Activated naive CD8-positive, alpha-beta T cell treated with anti-CD3 and anti-CD28 coated beads, Interleukin-2, amount 50 U/mL, for 24 hours (primary cell): ENCODE data around the gene OTOP3.
A peak's percentile ranks its signal among the peaks of the same experiment; 100 is the strongest.
"Not testable (repeated sequence)": the region's sequence is repeated elsewhere in the genome, so short reads cannot be mapped to it uniquely, and the experiment has no call there.

Experiments
- ATAC-seq: fragments of 150-1000 bp; cut with Tn5 transposase; one replicate; pipeline ENCODE4 v1.10.0; 2021
- DNase-seq: peaks from one replicate; pipeline ENCODE4 v3.0.0; 2021
- H3K27ac Mint-ChIP-seq: one replicate; pipeline ENCODE4 v1.8.0; 2021; ENCODE audit warnings: mild to moderate bottlenecking, mixed read lengths
- H3K27me3 Mint-ChIP-seq: one replicate; pipeline ENCODE4 v1.8.0; 2021; ENCODE audit warnings: mixed read lengths
- H3K36me3 Mint-ChIP-seq: one replicate; pipeline ENCODE4 v1.8.0; 2021; ENCODE audit warnings: low read depth, mixed read lengths
- H3K4me1 Mint-ChIP-seq: one replicate; pipeline ENCODE4 v1.8.0; 2021; ENCODE audit warnings: mixed read lengths
- H3K4me3 Mint-ChIP-seq: one replicate; pipeline ENCODE4 v1.8.0; 2021; ENCODE audit warnings: mild to moderate bottlenecking, moderate library complexity, mixed read lengths
- H3K9me3 Mint-ChIP-seq: one replicate; pipeline ENCODE4 v1.8.0; 2021; ENCODE audit warnings: mixed read lengths

OTOP3 gene

DNA sequence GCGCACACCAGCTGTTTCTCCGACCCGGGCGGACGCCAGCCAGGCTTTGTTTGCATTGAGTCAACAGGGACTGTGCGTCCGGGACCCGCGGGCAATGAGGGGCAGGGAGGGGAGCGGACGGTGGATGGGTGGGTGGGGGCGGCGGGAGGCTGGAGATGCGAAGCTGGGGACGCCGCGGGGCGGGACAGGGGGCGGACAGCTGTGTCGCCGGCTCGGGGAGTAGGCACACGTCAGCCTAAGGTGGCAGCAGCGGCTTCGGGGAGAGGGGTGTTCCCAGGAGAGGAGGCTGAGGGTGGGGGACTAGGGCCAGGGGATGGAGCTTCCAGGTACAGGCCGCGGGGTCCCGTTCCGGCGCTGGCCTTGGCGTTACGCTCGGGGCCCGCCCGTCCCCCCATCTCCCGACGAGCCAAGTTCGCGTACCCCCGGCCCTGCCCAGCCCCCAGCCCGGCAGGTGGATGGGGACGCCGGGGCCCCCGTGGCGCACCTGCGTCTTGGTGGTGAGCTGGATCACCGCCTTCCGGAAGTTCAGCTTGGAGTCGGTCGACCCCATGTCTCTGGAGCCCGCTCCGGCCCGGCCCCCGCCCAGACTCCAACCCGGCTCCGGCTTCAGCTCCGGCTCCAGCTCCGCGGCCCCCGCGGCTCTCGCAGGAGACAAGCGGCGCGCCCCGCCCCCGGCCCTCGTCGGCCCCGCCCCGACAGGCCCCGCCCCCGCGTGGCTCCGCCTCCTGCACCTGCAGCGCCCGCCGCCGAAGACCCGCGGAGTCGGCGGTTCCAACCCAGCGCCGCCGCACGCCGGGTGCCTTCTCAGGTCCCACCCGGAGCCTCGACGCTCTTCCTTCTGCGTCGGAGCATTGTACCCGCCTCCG, 36.6 kb downstream of the OTOP3 start, which contains the start of gene HID1:
HID1 (minus strand) TSS at position 653 of the 866 bp plus-strand sequence; CDS start at position 550, 103 bp downstream.
- Mint-ChIP-seq H3K4me1 (peaks cover 5% of the 10 kb centered on the region), H3K27me3 (peaks cover 18% of the 10 kb centered on the region), H3K36me3 (no peaks in the 10 kb centered on the region), H3K9me3 (no peaks in the 10 kb centered on the region), H3K4me3 (peak within 1 kb of the TSS; percentile 75), H3K27ac (no peak within 1 kb of the TSS)
- ATAC-seq (peak; percentile 78), DNase-seq (peak; percentile 79)

DNA sequence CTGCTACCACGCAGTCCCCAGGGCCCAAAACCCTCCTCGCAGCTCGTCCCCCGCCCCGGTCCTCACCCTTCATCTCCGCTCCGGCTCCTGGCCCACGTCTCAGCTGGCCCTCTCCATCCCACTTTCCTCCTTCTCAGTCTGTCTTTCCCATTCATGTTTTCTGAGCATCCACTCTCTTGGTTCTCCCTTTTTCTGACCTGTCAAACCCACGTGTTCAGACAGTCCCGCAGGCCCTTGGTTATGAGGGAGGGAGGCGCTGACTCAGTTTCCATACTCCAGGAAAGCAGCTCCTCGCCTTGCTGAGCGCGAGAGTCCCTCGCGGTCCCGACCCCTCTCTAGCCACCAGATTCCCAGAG, 37.3 kb downstream of the OTOP3 start:
- DNase-seq (no peak), ATAC-seq (no peak)
- Mint-ChIP-seq H3K4me1 (peaks cover 5% of the 10 kb centered on the region), H3K27me3 (peaks cover 18% of the 10 kb centered on the region), H3K27ac (no peak overlapping the region), H3K36me3 (no peaks in the 10 kb centered on the region), H3K9me3 (no peaks in the 10 kb centered on the region), H3K4me3 (peak overlapping the region; percentile 75)

DNA sequence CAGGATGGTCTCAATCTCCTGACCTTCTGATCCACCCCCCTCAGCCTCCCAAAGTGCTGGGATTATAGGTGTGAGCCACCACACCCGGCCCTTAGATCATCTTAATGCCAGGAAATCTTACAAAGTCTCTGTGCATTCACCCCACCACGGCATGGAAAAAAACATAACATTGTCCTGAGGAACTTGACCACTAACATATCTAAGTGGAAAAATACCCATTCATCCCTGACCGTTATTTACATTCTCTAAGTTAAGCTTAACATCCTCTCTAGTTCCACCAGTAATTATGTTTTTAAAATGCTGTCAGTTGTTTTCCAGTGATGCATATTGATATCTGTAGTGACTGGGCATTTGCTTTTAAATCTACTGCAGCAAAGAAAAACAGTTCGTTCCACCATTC, 40.2 kb downstream of the OTOP3 start:
- Mint-ChIP-seq H3K27me3 (peaks cover 27% of the 10 kb centered on the region), H3K27ac (no peak overlapping the region), H3K4me3 (no peak overlapping the region), H3K4me1 (peaks cover 5% of the 10 kb centered on the region), H3K36me3 (no peaks in the 10 kb centered on the region), H3K9me3 (no peaks in the 10 kb centered on the region)
- DNase-seq (no peak), ATAC-seq (no peak)

DNA sequence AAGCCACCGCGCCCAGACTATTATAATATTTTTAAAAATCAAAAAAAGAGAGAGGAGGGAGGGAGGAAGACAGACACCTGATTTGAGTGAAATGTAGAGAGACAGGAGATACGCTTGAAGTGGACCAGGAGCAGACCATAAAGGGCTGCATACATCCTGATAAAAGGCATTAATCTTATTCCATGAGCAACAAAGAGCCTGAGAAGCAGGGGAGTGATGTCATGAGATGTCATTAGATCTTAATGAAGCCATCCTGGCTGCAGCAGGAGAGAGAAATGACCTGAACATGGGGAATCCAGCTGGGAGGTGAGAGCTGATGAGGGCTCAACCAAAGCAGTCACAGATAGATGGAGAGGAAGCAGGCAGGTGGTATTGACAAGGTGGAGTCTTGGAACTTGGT, 42.1 kb downstream of the OTOP3 start:
- Mint-ChIP-seq H3K36me3 (no peaks in the 10 kb centered on the region), H3K27me3 (peaks cover 26% of the 10 kb centered on the region), H3K27ac (no peak overlapping the region), H3K4me3 (no peak overlapping the region), H3K4me1 (peaks cover 15% of the 10 kb centered on the region), H3K9me3 (no peaks in the 10 kb centered on the region)
- DNase-seq (no peak), ATAC-seq (no peak)

DNA sequence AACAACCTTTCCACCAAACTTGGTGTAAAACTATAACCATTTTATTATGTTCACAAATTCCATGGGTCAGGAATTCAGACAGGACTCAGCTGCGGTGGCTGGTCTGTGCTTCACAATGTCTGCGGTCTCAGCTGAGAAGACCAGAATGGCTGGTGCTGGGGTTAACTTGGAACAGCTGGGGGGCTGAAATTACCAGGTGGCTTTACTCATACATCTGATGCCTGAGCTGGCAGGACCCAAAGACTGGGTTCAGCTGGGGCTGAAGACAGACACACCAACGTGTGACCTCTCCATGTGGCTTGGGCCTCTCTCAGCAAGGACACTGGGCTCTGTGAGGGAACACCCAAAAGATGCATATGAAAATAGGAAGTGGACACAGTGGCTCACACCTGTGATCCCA, 42.5 kb downstream of the OTOP3 start:
- H3K4me1 Mint-ChIP-seq = peaks cover 11% of the 10 kb centered on the region
- H3K4me3 Mint-ChIP-seq = no peak overlapping the region
- no peak overlapping the region for H3K27ac Mint-ChIP-seq
- H3K27me3 Mint-ChIP-seq = peaks cover 21% of the 10 kb centered on the region
- H3K36me3 Mint-ChIP-seq = no peaks in the 10 kb centered on the region
- no peak for DNase-seq
- H3K9me3 Mint-ChIP-seq = no peaks in the 10 kb centered on the region
- ATAC-seq = no peak

DNA sequence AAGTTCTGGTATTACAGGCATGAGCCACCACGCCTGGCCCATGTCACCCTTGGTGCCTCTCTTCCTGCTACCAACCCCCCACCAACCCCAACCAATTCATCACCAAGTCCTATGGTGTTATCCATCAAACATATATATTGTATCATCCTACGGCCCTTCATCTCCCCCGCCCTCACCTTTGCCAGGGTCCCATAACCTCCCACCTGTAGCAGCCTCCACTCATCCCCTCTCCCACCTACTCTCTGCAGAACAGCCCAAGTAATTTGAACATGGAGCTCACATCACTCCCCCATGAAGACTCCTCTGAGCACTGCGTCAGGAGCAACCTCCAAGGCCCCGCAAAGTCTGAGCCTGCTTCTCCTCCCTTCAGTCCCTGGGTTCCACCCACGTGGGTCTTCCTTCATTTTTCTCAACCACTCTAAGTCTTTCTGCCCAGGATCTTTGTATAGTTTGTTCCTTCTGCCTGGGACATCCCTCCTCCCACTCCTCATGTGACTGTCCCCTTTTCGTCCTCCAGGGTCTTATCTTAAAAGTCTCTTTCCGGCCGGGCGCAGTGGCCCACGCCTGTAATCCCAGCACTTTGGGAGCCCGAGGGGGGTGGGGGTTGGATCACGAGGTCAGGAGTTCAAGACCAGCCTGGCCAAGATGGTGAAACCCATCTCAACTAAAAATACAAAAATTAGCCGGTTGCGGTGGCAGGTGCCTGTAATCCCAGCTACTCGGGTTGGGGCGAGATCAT, 43.9 kb downstream of the OTOP3 start:
- H3K9me3 Mint-ChIP-seq = no peaks in the 10 kb centered on the region
- DNase-seq = no peak
- H3K4me1 Mint-ChIP-seq = peaks cover 10% of the 10 kb centered on the region
- peaks cover 19% of the 10 kb centered on the region for H3K27me3 Mint-ChIP-seq
- H3K27ac Mint-ChIP-seq = no peak overlapping the region
- no peak overlapping the region for H3K4me3 Mint-ChIP-seq
- no peak for ATAC-seq
- no peaks in the 10 kb centered on the region for H3K36me3 Mint-ChIP-seq

DNA sequence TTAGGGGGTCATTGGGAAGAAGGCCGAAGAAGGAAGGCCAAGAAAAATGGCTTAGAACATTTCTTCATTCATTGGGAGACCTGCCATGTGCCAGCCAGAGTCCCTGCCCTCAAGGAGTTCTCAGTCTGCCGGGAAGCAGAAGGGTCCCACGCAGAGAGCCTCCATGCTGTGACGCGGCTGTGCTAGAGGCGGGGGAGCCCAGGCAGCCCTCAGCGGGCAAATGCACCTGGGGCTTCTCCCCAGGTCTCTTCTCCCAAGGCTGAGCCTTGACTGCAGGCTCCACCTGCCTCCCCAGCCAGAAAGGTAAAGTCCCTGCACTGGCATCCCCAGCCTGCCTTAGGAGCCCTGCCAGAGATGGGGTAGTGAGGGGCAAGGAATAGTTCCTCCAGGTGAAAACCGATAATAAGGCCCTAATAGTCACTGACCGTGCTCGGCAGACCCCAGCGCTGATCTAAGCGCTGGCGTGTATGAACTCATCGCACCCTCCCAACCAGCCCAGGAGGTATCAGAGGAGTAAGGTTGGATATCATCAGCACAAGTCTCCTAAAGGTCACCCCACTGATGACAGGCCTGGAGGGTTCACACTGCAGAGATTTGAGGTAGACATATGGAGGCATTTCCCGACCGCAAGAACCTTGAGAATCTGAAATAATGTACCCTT, 45.8 kb downstream of the OTOP3 start:
- Mint-ChIP-seq H3K36me3 (no peaks in the 10 kb centered on the region), H3K4me3 (peak overlapping the region; percentile 82), H3K9me3 (no peaks in the 10 kb centered on the region), H3K4me1 (peaks cover 10% of the 10 kb centered on the region), H3K27me3 (peaks cover 21% of the 10 kb centered on the region), H3K27ac (peak overlapping the region; percentile 77)
- no peak for DNase-seq
- ATAC-seq = peak; percentile 74

DNA sequence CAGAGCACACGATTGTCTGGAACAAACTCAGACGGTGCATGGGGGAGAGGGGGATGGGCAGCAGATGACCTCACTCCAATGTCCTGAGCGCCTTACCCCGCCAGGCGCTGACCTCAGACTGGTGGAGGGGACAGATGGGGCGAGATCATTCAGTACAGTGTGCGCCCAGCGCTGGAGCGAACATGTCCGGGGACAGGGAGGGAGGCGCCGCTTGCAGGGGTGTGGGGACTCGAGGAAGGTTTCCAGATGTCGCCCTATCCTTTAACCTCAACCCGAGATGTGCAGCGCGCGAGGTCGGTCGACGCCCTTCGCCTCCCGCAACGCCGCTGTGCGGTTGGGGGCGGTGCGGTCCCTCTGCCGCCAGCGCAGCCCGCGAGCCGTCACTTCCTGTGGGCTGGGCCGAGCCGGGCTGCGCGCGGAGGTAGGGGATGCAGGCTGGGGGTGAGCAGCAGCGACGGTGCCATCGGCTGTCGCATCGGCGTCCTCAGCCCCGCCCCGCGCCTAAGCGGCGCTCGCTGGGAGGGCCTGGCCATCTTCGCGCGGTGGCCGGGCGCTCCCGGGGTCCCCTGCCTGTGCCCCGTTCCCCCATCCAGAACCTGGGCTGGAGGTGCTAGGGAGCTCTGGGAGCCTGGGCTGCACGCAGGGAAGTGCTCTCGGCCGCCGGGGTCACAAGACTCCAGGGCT, 46.4 kb downstream of the OTOP3 start:
- Mint-ChIP-seq H3K4me3 (peak overlapping the region; percentile 82), H3K27me3 (peaks cover 26% of the 10 kb centered on the region), H3K27ac (peak overlapping the region; percentile 77), H3K4me1 (peaks cover 17% of the 10 kb centered on the region), H3K9me3 (no peaks in the 10 kb centered on the region), H3K36me3 (no peaks in the 10 kb centered on the region)
- DNase-seq (peak; percentile 79), ATAC-seq (peak; percentile 89)

DNA sequence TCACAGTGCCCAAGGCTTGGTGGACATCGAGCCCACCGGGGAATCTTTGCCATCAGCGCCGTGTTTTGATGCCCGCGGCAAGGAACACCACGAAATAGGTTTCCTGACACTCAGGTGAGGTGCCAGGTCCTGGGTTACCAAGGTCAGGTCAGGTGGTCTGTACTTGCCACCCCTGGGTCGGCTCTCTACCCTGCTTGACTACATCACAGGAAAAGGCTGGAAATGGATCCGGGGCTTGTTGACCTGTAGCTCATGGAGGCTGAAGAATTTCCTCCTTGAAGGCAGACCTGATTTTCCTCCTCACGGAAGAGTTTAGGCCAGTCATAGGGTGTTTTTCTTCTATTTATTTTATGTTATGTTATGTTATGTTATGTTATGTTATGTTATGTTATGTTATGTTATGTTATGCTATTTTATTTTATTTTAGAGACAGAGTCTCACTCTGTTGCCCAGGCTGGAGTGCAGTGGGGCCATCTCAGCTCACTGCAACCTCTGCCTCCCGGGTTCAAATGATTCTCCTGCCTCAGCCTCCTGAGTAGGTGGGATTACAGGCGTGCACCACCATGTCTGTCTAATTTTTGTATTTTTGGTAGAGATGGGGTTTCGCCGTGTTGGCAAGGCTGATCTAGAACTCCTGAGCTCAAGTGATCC, 47.1 kb downstream of the OTOP3 start:
- DNase-seq, H3K36me3 Mint-ChIP-seq, H3K27ac Mint-ChIP-seq, H3K9me3 Mint-ChIP-seq, ATAC-seq: not testable (repeated sequence)
- H3K4me3 Mint-ChIP-seq = peak overlapping the region; percentile 82
- peaks cover 28% of the 10 kb centered on the region for H3K27me3 Mint-ChIP-seq
- H3K4me1 Mint-ChIP-seq = peaks cover 20% of the 10 kb centered on the region

DNA sequence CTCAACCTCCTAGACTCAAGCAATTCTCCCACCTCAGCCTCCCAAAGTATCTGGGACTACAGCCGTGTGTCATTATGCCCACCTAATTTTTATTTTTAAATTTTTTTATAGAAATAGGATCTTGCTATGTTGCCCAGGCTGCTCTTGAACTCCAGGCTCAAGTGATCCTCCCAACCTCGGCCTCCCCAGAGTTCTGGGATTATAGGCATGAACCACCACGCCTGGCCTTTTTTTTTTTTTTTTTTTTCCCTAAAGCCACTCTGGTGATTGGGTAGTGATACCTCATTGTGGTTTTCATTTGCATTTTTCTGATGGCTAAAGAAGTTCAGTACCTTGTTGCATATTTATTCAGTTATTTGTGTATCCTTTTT, 50.5 kb downstream of the OTOP3 start:
- DNase-seq (no peak), ATAC-seq (no peak)
- Mint-ChIP-seq H3K27me3 (peaks cover 24% of the 10 kb centered on the region), H3K4me3 (no peak overlapping the region), H3K27ac (no peak overlapping the region), H3K9me3 (no peaks in the 10 kb centered on the region), H3K4me1 (peaks cover 19% of the 10 kb centered on the region), H3K36me3 (no peaks in the 10 kb centered on the region)

DNA sequence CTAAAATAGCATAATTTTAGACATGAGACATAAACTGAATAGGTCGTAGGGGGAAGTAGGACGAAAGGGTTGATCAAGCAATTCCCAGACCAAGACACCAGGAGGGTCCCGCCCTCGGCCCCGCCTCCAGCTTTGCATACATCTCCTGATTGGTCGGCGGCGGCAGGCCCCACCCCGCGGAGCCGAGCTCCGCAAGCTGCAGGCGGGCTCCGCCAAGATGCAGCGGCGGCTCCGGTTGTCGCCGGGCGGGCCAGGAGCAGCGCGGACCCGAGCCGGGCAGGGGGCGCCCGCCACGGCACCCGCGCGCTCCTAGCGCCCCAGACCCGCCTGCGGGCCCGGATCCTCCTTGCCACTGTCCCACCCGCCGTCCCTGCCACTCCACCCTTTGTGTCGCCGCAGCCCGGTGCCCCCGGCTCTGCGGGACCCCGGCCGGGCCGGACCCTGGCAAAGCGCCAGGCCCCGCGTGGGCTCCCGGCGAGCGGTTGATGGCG, 51.8 kb downstream of the OTOP3 start, which contains the start of gene CDR2L:
CDR2L (plus strand) TSS at position 215 of the 491 bp plus-strand sequence. CDS start 412 bp downstream, outside the sequence.
- Mint-ChIP-seq H3K27me3 (peaks cover 22% of the 10 kb centered on the region), H3K36me3 (no peaks in the 10 kb centered on the region), H3K4me3 (peak within 1 kb of the TSS; percentile 80), H3K27ac (peak within 1 kb of the TSS; percentile 53), H3K9me3 (no peaks in the 10 kb centered on the region), H3K4me1 (peaks cover 11% of the 10 kb centered on the region)
- ATAC-seq (peak; percentile 93), DNase-seq (peak; percentile 93)

DNA sequence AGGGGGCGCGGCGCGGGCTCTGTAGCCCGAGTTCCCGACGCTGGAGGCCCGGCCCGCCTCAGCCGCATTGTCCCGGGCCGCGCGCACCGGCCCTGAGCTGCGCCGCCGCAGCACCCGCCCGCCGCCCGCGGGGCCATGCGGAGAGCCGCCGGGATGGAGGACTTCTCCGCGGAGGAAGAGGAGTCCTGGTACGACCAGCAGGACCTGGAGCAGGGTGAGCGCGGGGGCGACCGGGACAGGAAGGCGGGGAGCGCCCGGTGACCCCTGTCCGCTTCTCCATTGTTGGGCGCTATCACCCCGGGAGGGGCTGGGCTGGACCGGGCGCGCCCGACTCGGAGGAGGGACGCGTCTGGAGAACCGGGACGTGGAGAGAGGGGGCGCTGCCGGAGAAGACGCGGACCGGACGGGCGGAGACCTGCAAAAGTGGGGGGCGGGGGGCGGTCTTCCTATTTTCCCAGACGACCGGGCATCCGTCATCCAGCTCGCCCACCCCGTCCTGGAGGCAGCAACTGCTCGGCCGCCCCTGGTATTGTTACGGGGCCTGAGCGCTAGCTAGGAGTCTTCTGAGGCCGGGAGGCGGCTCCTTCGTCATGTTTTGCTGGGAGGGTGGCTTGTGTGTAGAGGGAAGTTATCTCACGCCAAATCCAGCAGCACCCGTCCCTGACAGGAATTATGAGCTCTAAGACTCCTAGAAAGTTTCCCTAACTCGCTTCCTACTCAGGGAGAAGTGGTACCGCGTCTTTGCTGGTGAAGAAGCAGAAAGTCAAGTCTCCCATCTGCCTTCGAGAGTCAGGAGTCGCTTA, 52.4 kb downstream of the OTOP3 start:
- peaks cover 11% of the 10 kb centered on the region for H3K4me1 Mint-ChIP-seq
- H3K27ac Mint-ChIP-seq = no peak overlapping the region
- DNase-seq (peak; percentile 29), ATAC-seq (peak; percentile 61)
- peak overlapping the region; percentile 63 for H3K4me3 Mint-ChIP-seq
- H3K36me3 Mint-ChIP-seq = no peaks in the 10 kb centered on the region
- peaks cover 22% of the 10 kb centered on the region for H3K27me3 Mint-ChIP-seq
- H3K9me3 Mint-ChIP-seq = no peaks in the 10 kb centered on the region

DNA sequence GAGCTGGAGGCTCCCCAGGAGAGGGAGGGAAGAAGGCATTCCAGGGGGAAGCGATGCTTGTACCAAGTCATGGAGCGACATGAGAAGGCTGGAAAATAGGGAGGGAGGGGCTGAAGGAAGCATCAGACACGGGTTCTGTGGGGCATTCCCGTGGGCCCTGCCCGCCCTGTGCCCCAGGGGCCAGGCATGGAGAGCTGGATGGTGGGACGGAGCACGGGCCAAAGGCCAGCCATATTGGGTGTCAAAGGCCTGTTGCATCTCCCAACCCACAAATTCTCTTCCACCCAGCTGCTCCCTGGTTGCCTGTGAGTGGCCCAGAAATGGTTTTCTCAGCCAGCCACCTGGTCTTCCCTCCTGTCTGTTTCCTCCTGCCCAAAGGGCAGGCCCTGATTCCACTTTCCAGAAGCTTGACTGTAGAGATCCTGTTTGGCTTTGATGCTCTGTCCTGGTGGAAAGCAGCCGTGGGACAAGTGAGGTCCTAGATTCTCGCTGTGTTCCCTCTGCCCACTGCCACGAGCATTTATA, 54.9 kb downstream of the OTOP3 start:
- Mint-ChIP-seq H3K4me1 (peaks cover 11% of the 10 kb centered on the region), H3K27me3 (peaks cover 18% of the 10 kb centered on the region), H3K4me3 (no peak overlapping the region), H3K36me3 (no peaks in the 10 kb centered on the region), H3K9me3 (no peaks in the 10 kb centered on the region), H3K27ac (no peak overlapping the region)
- ATAC-seq (no peak), DNase-seq (no peak)
